HEK293T (cell line): ENCODE data around the gene MACROH2A1.

Experiments
- CTCF ChIA-PET: fragments of 350-600 bp; formaldehyde crosslinking; extraction: SDS; loops from one replicate; lab custom pipeline; 2021; ENCODE audit warnings: antibody characterized with exemption, inconsistent platforms; lab: Yijun Ruan, JAX
- POLR2A ChIA-PET: fragments of 350-600 bp; formaldehyde crosslinking; extraction: SDS; loops from one replicate; lab custom pipeline; 2020; ENCODE audit warnings: antibody characterized with exemption, inconsistent platforms; lab: Yijun Ruan, JAX
- DNase-seq: peaks from one replicate; pipeline ENCODE4 v3.0.0; 2012; ENCODE audit warnings: mixed read lengths; ENCODE audit errors: extremely low spot score
- ARNT ChIP-seq: fragments of 450-650 bp; IDR thresholded peaks from 2 replicates; pipeline ENCODE4 v1.6.1; 2017; ENCODE audit warnings: mild to moderate bottlenecking
- BHLHE40 ChIP-seq: fragments of 450-650 bp; IDR thresholded peaks from 2 replicates; pipeline ENCODE4 v1.6.1; 2016; ENCODE audit warnings: mild to moderate bottlenecking, moderate library complexity, borderline replicate concordance
- CTBP1 ChIP-seq: fragments of 450-650 bp; IDR thresholded peaks from 2 replicates; pipeline ENCODE4 v1.6.1; 2016; ENCODE audit warnings: borderline replicate concordance
- ELF4 ChIP-seq: fragments of 450-650 bp; IDR thresholded peaks from 2 replicates; pipeline ENCODE4 v1.6.1; 2017; ENCODE audit warnings: antibody characterized with exemption
- FOXA1 ChIP-seq: fragments of 450-650 bp; IDR thresholded peaks from 2 replicates; pipeline ENCODE4 v1.6.1; 2016; ENCODE audit warnings: mild to moderate bottlenecking
- FOXK2 ChIP-seq: fragments of 450-650 bp; IDR thresholded peaks from 2 replicates; pipeline ENCODE4 v1.6.1; 2016; ENCODE audit warnings: mild to moderate bottlenecking
- FOXM1 ChIP-seq: fragments of 450-650 bp; IDR thresholded peaks from 2 replicates; pipeline ENCODE4 v1.6.1; 2017; ENCODE audit warnings: mild to moderate bottlenecking, borderline replicate concordance
- HDGF ChIP-seq: fragments of 450-650 bp; IDR thresholded peaks from 2 replicates; pipeline ENCODE4 v1.6.1; 2017; ENCODE audit warnings: antibody characterized with exemption, borderline replicate concordance
- L3MBTL2 ChIP-seq: fragments of 450-650 bp; conservative IDR thresholded peaks from 2 replicates; pipeline ENCODE4 v1.6.1; 2016; ENCODE audit warnings: mild to moderate bottlenecking
- LEF1 ChIP-seq: fragments of 450-650 bp; IDR thresholded peaks from 2 replicates; pipeline ENCODE4 v1.6.1; 2017; ENCODE audit warnings: mild to moderate bottlenecking, borderline replicate concordance
- NFRKB ChIP-seq: fragments of 450-650 bp; IDR thresholded peaks from 2 replicates; pipeline ENCODE4 v1.6.1; 2016; ENCODE audit warnings: mild to moderate bottlenecking, moderate library complexity
- SP1 ChIP-seq: fragments of 450-650 bp; IDR thresholded peaks from 2 replicates; pipeline ENCODE4 v1.6.1; 2017
- SUZ12 ChIP-seq: fragments of 450-650 bp; IDR thresholded peaks from 2 replicates; pipeline ENCODE4 v1.6.1; 2016; ENCODE audit warnings: mild to moderate bottlenecking
- TARDBP ChIP-seq: fragments of 450-650 bp; IDR thresholded peaks from 2 replicates; pipeline ENCODE4 v1.6.1; 2016
- ZNF384 ChIP-seq: fragments of 450-650 bp; IDR thresholded peaks from 2 replicates; pipeline ENCODE4 v1.6.1; 2016
- TF ChIP-seq, protein P1 (sequence below): fragments of 450-650 bp; IDR thresholded peaks from 2 replicates; pipeline ENCODE4 v1.6.1; 2016

The MACROH2A1 gene

DNA sequence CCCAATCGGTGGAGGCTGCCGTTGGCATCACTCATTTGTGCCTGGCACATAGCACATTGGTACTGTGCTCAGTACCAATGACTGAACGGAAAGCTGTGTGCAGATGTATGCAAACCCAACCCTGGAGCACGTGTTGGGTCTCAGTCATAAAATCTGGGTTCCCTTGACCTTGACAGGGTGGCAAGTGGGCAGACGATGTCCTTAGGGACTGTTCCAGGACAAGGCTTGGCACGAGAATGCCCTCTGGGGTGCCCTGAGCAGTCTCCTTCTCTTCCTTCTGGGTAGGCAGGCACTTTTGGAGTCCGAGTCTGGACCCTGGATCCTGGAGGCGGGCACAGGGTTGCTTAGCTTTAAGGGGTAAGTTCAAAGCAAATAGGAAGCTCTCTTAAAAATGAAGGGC lies 75.8 kb downstream of the MACROH2A1 start:
- ChIA-PET CTCF (no interaction called here), POLR2A (no interaction called here)
- no peak for DNase-seq
- no peak for TF ChIP-seq TARDBP
- no peak for TF ChIP-seq CTBP1
- TF ChIP-seq ELF4, result no peak
- TF ChIP-seq ARNT, result no peak
- TF ChIP-seq HDGF, result no peak
- no peak for TF ChIP-seq ZNF384
- TF ChIP-seq SUZ12, result no peak

DNA sequence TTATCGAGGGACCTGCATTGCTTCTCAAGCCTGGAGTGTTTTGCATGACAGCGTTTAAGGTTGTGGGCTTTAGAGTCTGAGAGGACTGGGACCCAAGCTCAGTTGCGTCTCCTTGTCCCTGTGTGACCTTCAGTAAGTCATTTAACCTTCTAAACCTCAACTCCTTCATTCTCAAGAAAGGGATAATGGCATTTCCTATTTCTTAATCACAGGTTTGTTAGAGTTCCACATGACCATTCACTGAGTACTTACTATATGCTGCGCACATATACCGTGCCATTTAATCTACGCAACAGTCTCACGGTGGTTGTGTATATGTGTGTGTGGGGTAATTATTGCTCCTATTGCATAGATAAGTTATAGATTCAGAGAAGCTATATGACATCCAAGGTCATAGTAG lies 76.3 kb downstream of the MACROH2A1 start:
- ChIA-PET CTCF (no interaction called here), POLR2A (no interaction called here)

DNA sequence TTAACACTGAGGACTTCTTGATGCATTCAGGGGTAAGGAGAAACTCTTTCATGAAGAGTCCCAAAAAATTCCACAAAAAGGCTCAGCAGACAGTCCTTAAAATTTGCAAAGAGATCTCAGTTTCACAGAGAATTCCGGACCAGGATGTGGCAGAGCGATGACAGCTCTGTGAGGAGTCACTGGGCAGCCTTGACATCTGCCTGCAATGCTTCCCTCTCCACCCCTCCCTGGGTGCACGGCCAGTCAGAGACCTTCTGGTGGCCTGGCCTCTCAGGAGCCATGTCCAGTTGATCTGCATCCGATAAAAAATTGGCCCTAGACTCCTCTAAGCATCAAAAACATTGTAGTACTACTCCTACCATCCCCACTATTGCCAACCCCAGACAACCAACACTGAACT lies 76.8 kb downstream of the MACROH2A1 start:
- POLR2A ChIA-PET, result no interaction called here
- no peak for TF ChIP-seq ZNF384
- no peak for TF ChIP-seq BHLHE40
- no peak for TF ChIP-seq FOXK2
- TF ChIP-seq ELF4, result no peak
- TF ChIP-seq, protein P1, sequence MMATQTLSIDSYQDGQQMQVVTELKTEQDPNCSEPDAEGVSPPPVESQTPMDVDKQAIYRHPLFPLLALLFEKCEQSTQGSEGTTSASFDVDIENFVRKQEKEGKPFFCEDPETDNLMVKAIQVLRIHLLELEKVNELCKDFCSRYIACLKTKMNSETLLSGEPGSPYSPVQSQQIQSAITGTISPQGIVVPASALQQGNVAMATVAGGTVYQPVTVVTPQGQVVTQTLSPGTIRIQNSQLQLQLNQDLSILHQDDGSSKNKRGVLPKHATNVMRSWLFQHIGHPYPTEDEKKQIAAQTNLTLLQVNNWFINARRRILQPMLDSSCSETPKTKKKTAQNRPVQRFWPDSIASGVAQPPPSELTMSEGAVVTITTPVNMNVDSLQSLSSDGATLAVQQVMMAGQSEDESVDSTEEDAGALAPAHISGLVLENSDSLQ, result no peak
- no peak for TF ChIP-seq L3MBTL2
- TF ChIP-seq LEF1, result no peak
- CTCF ChIA-PET, result no interaction called here
- no peak for DNase-seq

More for the DNA sequence above, 76.3 kb downstream of the MACROH2A1 start:
- no peak for TF ChIP-seq LEF1
- TF ChIP-seq FOXA1, result no peak
- no peak for TF ChIP-seq NFRKB
- DNase-seq, result no peak

DNA sequence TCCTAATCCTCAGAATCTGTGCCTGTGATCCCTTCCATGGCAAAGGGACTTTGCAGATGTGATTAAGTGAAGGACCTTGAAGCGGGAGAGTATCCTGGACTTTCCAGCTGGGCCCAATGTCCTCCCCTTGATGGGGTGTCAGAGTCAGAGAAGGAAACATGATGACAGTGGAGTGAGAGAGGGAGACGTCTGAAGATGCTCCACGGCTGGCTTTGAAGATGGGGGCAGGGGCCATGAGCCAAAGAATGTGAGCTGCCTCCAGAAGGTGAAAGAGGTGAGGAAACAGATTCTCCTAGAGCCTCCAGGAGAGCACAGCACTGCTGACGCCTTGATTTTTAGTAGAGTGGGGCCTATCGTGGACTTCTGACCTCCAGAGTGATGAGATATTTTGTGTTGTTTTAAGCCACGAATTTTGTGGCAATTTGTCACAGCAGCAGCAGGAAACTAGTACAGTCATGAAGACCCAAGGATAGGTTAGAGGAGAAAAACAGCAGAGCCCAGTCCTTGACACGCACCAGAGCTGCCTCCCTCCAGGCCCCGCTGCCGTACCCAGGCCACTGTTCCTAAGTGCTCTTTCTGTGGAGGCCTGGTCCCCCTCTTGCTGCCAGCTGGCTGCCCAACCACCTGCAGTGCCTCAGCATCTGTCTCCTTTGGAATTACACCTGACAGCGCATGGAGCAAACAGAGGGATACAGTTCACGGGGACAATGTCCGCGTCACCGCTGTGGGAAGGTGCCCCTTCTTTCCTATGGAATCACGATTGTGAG lies 78.1 kb downstream of the MACROH2A1 start:
- DNase-seq, result no peak
- ChIA-PET POLR2A (no interaction called here), CTCF (no interaction called here)
- no peak for TF ChIP-seq NFRKB
- TF ChIP-seq FOXA1, result no peak
- TF ChIP-seq HDGF, result no peak
- TF ChIP-seq L3MBTL2, result no peak
- TF ChIP-seq, protein P1, result no peak
- no peak for TF ChIP-seq BHLHE40
- TF ChIP-seq ELF4, result no peak
- no peak for TF ChIP-seq SUZ12
- no peak for TF ChIP-seq ZNF384
- TF ChIP-seq CTBP1, result no peak
- TF ChIP-seq FOXK2, result no peak
- no peak for TF ChIP-seq ARNT
- no peak for TF ChIP-seq SP1
- TF ChIP-seq TARDBP, result no peak
- no peak for TF ChIP-seq LEF1
- TF ChIP-seq FOXM1, result no peak

GRCh38 chr5:135319928-135320606 lies 79.0 kb downstream of the MACROH2A1 start:
- TF ChIP-seq L3MBTL2 (no peak), BHLHE40 (no peak), ZNF384 (no peak), ELF4 (no peak)
- TF ChIP-seq, protein P1, result no peak
- POLR2A ChIA-PET, result no interaction called here
- no peak for DNase-seq
- CTCF ChIA-PET, result interaction anchor here (0.6 kb wide), 1 partner anchor 87 kb away, joined by 3 read pairs; no protein-coding TSS in a partner anchor

DNA sequence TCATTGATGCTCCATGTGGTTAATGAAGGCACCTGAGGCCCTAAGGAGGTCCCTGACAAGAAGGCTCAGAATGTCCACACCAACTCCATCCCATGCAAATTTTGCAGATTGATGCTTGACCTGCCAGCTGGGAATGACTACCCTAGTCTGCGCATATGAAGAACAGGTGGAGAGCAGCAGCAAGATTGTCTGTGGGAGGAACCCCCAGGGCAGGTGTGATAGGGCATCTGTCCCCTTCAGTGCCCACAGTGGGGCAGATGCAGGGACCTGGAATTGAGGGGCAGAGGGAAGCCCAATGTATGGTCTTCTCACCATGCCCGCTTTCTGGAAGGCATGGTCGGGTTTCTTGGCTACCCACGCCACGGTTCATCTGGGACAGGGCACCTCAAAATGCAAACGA lies 79.6 kb downstream of the MACROH2A1 start:
- POLR2A ChIA-PET, result no interaction called here
- CTCF ChIA-PET, result no interaction called here
- no peak for TF ChIP-seq L3MBTL2
- TF ChIP-seq TARDBP, result no peak
- no peak for TF ChIP-seq BHLHE40
- no peak for TF ChIP-seq ELF4
- no peak for TF ChIP-seq ARNT
- no peak for TF ChIP-seq SUZ12
- TF ChIP-seq HDGF, result no peak
- TF ChIP-seq FOXM1, result no peak
- no peak for TF ChIP-seq FOXA1
- no peak for TF ChIP-seq ZNF384
- TF ChIP-seq LEF1, result no peak
- TF ChIP-seq NFRKB, result no peak
- TF ChIP-seq CTBP1, result no peak
- TF ChIP-seq FOXK2, result no peak
- no peak for DNase-seq

DNA sequence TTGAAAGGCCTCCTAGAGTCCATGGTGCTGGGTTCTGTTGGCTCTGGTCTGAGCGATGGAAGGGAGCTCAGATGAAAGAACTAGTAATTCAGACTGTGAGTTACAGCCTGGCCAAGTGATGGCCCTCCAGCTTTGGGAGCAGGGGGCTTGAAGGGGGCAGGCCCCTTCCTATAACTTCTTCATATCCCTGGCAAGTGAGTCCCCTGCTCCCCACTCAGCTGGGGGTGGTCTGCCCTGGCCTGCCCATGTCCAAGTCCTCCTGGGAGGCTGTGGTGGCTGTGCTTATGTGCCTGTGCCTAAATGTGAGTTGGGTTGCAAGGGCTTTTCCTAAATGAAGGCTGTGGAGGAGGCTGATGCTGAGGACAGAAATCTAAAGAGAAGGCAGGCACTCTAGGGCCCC lies 80.1 kb downstream of the MACROH2A1 start:
- TF ChIP-seq FOXM1 (no peak), SP1 (no peak), BHLHE40 (no peak), SUZ12 (no peak), FOXK2 (no peak), TARDBP (no peak), HDGF (no peak), FOXA1 (no peak), ELF4 (no peak), LEF1 (no peak), ZNF384 (no peak), CTBP1 (no peak), NFRKB (no peak), ARNT (no peak)
- POLR2A ChIA-PET, result no interaction called here
- CTCF ChIA-PET, result interaction anchor here (0.6 kb wide), 1 partner anchor 91 kb away, joined by 3 read pairs; no protein-coding TSS in a partner anchor
- no peak for DNase-seq
